B cell (primary cell): Measurements from ENCODE around the gene OXSR1. TPM values are rescaled to one million over a fixed set of nuclear protein-coding genes. Genes with fewer than 3 reads are reported as not detected.

Experiments
- ATAC-seq: fragments of 200-7000 bp; cut with Tn5 transposase; one replicate; pipeline ENCODE4 v1.10.0; 2021; ENCODE audit warnings: low read depth, mild to moderate bottlenecking, moderate number of reproducible peaks, moderate library complexity
- CTCF ChIA-PET: fragments of 350-600 bp; sonication (Branson Sonifier 250); formaldehyde crosslinking; loops from one replicate; lab custom pipeline; 2021; ENCODE audit warnings: antibody characterized with exemption, inconsistent platforms; lab: Charles Lee
- POLR2A ChIA-PET: fragments of 350-600 bp; sonication (Branson Sonifier 250); formaldehyde crosslinking; loops from one replicate; lab custom pipeline; 2021; ENCODE audit warnings: antibody characterized with exemption; lab: Charles Lee
- DNase-seq: peaks from one replicate; pipeline ENCODE4 v3.0.0; 2013
- H2AFZ ChIP-seq: 2 replicates; pipeline ENCODE4 v1.6.1; 2012; ENCODE audit warnings: mild to moderate bottlenecking, low read depth, low read length; ENCODE audit not compliant: insufficient read depth, poor library complexity, severe bottlenecking
- H3K27ac ChIP-seq, 2 donors: 1 replicate in 1 of 2; 2 replicates in 1 of 2; pipeline ENCODE4 v1.5.1; 2012 to 2013; ENCODE audit warnings: low read length in 2 of 2, mild to moderate bottlenecking in 2 of 2, moderate library complexity in 1 of 2
- H3K27me3 ChIP-seq, 4 experiments: fragments of 200-600 bp in 1 of 4; sonication (generic) in 1 of 4; replicated peaks in 1 of 4; 1 replicate in 2 of 4; 2 replicates in 2 of 4; pipeline versions ENCODE4 v1.6.1 to v1.7.0; 2013 to 2016; ENCODE audit warnings: low read length in 3 of 4, mild to moderate bottlenecking in 2 of 4, mixed read lengths in 1 of 4, moderate library complexity in 1 of 4; ENCODE audit not compliant: insufficient read depth in 4 of 4, control insufficient read depth in 3 of 4; ENCODE audit errors: control extremely low read depth in 1 of 4
- H3K36me3 ChIP-seq, 2 experiments: replicated peaks in 1 of 2; 1 replicate in 1 of 2; 2 replicates in 1 of 2; pipeline versions ENCODE4 v1.6.1 to v1.7.1; 2013; ENCODE audit warnings: low read length in 1 of 2; ENCODE audit not compliant: insufficient read depth in 2 of 2, control insufficient read depth in 1 of 2; ENCODE audit errors: control extremely low read depth in 1 of 2, extremely low read depth in 1 of 2
- H3K4me1 ChIP-seq, 2 donors: fragments of 200-600 bp in 1 of 2; sonication (generic) in 1 of 2; 1 replicate in 1 of 2; 2 replicates in 1 of 2; pipeline versions ENCODE4 v1.5.1 to v1.6.1; 2013 to 2017; ENCODE audit warnings: low read length in 2 of 2; ENCODE audit not compliant: control insufficient read depth in 2 of 2, insufficient read depth in 2 of 2
- H3K4me2 ChIP-seq: replicated peaks from 2 replicates; pipeline ENCODE3; 2012; ENCODE audit warnings: mild to moderate bottlenecking, low read depth, low read length; ENCODE audit not compliant: poor library complexity, severe bottlenecking
- H3K4me3 ChIP-seq, 5 experiments: fragments of 200-600 bp in 1 of 5; sonication (generic) in 1 of 5; 1 replicate in 3 of 5; 2 replicates in 2 of 5; pipeline versions ENCODE4 v1.5.1 to v1.7.0; 2011 to 2016; ENCODE audit warnings: low read length in 4 of 5, mild to moderate bottlenecking in 4 of 5, low read depth in 2 of 5, control low read depth in 1 of 5, moderate library complexity in 1 of 5; ENCODE audit not compliant: insufficient read depth in 1 of 5; ENCODE audit errors: control extremely low read depth in 1 of 5, extremely low read depth in 1 of 5
- H3K79me2 ChIP-seq: fragments of 200-600 bp; sonication (generic); one replicate; pipeline ENCODE4 v1.6.0; 2016; ENCODE audit warnings: low read length; ENCODE audit not compliant: control insufficient read depth, insufficient read depth
- H3K9ac ChIP-seq: fragments of 200-600 bp; sonication (generic); 2 replicates; pipeline ENCODE4 v1.6.1; 2017; ENCODE audit warnings: mild to moderate bottlenecking, low read length, moderate library complexity
- H3K9me3 ChIP-seq, 3 donors: one replicate each; pipeline versions ENCODE4 v1.6.1 to v1.7.1; 2013; ENCODE audit warnings: low read length in 2 of 3; ENCODE audit not compliant: control insufficient read depth in 2 of 3, insufficient read depth in 1 of 3; ENCODE audit errors: control extremely low read depth in 1 of 3
- H4K20me1 ChIP-seq: 2 replicates; pipeline ENCODE4 v1.6.0; 2012; ENCODE audit warnings: mild to moderate bottlenecking, low read length; ENCODE audit not compliant: insufficient read depth, control insufficient read depth, poor library complexity, severe bottlenecking
- H3K27ac Mint-ChIP-seq: one replicate; pipeline ENCODE4 v1.8.0; 2021; ENCODE audit warnings: mixed read lengths
- H3K27me3 Mint-ChIP-seq: one replicate; pipeline ENCODE4 v1.8.0; 2021; ENCODE audit warnings: mixed read lengths
- H3K4me1 Mint-ChIP-seq: one replicate; pipeline ENCODE4 v1.8.0; 2021; ENCODE audit warnings: mixed read lengths
- H3K4me3 Mint-ChIP-seq: one replicate; pipeline ENCODE4 v1.8.0; 2021; ENCODE audit warnings: mixed read lengths
- H3K9me3 Mint-ChIP-seq: one replicate; pipeline ENCODE4 v1.8.0; 2022; ENCODE audit warnings: mixed read lengths; ENCODE audit not compliant: insufficient read depth
- EZH2 ChIP-seq: IDR thresholded peaks from 2 replicates; pipeline ENCODE4 v1.6.1; 2012; ENCODE audit warnings: borderline replicate concordance, low read depth, mild to moderate bottlenecking, moderate library complexity, low read length; ENCODE audit not compliant: insufficient read depth, poor library complexity, severe bottlenecking
- WGBS: methylation state at CpG from one replicate; pipeline ENCODE4 v1.1.5; 2013; ENCODE audit warnings: missing lambda C conversion rate; ENCODE audit not compliant: insufficient coverage; 5-methylcytosine and 5-hydroxymethylcytosine counted together
- intact Hi-C: fragments of 100-400 bp; cut with micrococcal nuclease; formaldehyde crosslinking; loops from one replicate; pipeline ENCODE4 v1.10.0; 2022
- polyA plus RNA-seq: library from polyadenylated mRNA; depleted of rRNA; stranded (reverse); fragments of >200 nt; gene quantifications from 2 replicates; pipeline ENCODE4 v1.2.3, GENCODE V29; 2012
- total RNA-seq, 2 donors: library from RNA; stranded (reverse); fragments of 120-200 nt in 1 of 2; gene quantifications; 1 replicate in 1 of 2; 2 replicates in 1 of 2; pipeline versions ENCODE4 v1.2.3 to v1.2.4, GENCODE V29; 2013 to 2022
- TF ChIP-seq, protein P1 (sequence below): fragments of 200-600 bp; IDR thresholded peaks from one replicate; pipeline ENCODE4 v1.8.0; 2022; ENCODE audit warnings: antibody characterized with exemption, mild to moderate bottlenecking

OXSR1 gene
- total and polyA plus RNA-seq, 2 donors (not counting 1 experiment from before 2014, with no cell fraction given) = 15.5 to 41.5 TPM

DNA sequence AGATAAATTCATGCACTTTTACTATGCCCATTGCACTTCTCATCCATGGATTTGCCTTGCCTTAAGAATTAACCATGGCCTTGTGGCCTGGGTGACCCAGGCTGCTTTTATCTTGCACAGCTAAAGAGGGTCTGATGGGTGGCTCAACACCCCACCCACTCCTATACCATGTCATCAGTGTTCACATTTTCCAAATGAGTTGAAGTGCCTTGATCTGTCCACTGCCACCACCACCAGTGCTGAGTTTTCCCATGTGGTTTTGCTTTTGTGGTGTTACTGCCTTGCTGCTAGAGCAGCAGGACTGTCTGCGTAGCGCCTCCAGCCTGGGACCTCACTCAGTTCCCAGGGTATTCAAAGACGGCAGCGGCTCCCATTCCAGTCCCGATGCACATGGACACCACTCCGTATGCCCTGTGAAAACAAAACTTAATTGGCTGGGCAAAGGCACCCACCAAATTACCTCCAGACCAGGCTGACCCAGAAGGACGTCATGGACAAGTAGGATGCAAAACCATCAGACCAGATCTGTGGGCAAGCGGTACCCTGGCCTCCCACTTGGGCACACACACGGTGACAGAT, 42.5 kb upstream of the OXSR1 start:
- Mint-ChIP-seq H3K4me1 (peaks cover 3% of the 10 kb centered on the region), H3K27ac (no peak overlapping the region)

DNA sequence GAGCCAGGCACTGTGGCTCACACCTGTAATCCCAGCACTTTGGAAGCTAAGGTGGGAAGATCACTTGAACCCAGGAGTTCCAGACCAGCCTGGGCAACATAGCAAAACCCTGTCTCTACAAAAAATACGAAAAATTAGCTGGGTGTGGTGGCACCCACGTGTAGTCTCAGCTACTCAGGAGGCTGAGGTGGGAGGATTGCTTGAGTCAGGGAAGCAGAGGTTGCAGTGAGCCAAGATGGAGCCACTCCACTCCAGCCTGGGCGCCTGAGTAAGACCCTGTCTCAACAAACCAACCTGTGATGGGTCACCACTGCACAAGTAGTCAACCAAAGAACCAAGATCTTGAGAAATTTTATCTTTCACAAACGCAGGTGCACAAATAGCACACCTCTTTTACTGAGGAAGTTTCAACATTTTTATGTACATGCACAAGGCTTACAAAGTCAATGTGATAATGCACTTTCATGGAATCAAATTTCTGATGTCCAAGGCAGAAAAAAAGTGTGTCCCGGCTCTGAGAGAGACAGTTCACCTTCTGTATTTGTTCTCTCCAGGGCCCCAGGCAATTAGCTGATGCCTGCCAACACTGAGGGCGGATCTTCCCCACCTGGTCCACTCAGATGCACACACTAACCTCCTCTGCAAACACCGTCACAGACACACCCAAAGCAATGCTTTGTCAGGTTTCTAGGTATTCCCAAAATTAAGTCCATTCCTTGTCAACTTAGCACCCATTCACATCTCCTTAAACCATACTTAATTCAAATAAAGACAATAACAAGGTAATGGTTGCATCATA, 40.8 kb upstream of the OXSR1 start:
- DNase-seq (no peak), ATAC-seq (no peak)
- H3K4me2 ChIP-seq = no peak overlapping the region
- no peaks in the 10 kb centered on the region for H3K4me1 Mint-ChIP-seq
- no peak overlapping the region for H3K9ac ChIP-seq
- H3K9me3 Mint-ChIP-seq = no peaks in the 10 kb centered on the region
- WGBS = 89% methylated on average over 5 of the region's 7 CpGs
- no peaks in the 10 kb centered on the region for H3K9me3 ChIP-seq
- H3K4me1 ChIP-seq = no peaks in the 10 kb centered on the region
- peaks cover 23% of the 10 kb centered on the region for H4K20me1 ChIP-seq
- no peak overlapping the region for H3K27ac ChIP-seq
- ChIA-PET POLR2A (no interaction called here), CTCF (no interaction called here)
- H2AFZ ChIP-seq = no peak overlapping the region
- H3K27me3 Mint-ChIP-seq = no peaks in the 10 kb centered on the region
- peaks cover 3 to 78% of the 10 kb centered on the region in 2 experiments for H3K36me3 ChIP-seq
- no peaks in the 10 kb centered on the region for H3K27me3 ChIP-seq
- intact Hi-C loops = no loop called here
- no peak overlapping the region for H3K27ac Mint-ChIP-seq
- H3K79me2 ChIP-seq = no peaks in the 10 kb centered on the region
- no peak overlapping the region for H3K4me3 ChIP-seq
- TF ChIP-seq, protein P1, sequence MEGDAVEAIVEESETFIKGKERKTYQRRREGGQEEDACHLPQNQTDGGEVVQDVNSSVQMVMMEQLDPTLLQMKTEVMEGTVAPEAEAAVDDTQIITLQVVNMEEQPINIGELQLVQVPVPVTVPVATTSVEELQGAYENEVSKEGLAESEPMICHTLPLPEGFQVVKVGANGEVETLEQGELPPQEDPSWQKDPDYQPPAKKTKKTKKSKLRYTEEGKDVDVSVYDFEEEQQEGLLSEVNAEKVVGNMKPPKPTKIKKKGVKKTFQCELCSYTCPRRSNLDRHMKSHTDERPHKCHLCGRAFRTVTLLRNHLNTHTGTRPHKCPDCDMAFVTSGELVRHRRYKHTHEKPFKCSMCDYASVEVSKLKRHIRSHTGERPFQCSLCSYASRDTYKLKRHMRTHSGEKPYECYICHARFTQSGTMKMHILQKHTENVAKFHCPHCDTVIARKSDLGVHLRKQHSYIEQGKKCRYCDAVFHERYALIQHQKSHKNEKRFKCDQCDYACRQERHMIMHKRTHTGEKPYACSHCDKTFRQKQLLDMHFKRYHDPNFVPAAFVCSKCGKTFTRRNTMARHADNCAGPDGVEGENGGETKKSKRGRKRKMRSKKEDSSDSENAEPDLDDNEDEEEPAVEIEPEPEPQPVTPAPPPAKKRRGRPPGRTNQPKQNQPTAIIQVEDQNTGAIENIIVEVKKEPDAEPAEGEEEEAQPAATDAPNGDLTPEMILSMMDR = no peak
- TF ChIP-seq EZH2 = no peak
- H3K4me3 Mint-ChIP-seq = no peak overlapping the region

More for the DNA sequence above, 42.5 kb upstream of the OXSR1 start:
- Mint-ChIP-seq H3K9me3 (no peaks in the 10 kb centered on the region), H3K4me3 (no peak overlapping the region), H3K27me3 (no peaks in the 10 kb centered on the region)
- H3K36me3 ChIP-seq = peaks cover 3 to 63% of the 10 kb centered on the region in 2 experiments
- WGBS = 96% methylated on average over 9 of the region's 9 CpGs
- H2AFZ ChIP-seq = no peak overlapping the region
- no peak for TF ChIP-seq EZH2
- TF ChIP-seq, protein P1 = no peak
- DNase-seq (no peak), ATAC-seq (no peak)
- H4K20me1 ChIP-seq = peaks cover 11% of the 10 kb centered on the region
- intact Hi-C loops = no loop called here
- H3K27ac ChIP-seq = no peak overlapping the region
- ChIA-PET POLR2A (no interaction called here), CTCF (no interaction called here)
- no peaks in the 10 kb centered on the region for H3K4me1 ChIP-seq
- H3K9ac ChIP-seq = no peak overlapping the region
- H3K9me3 ChIP-seq = no peaks in the 10 kb centered on the region
- no peaks in the 10 kb centered on the region for H3K27me3 ChIP-seq
- no peak overlapping the region for H3K4me2 ChIP-seq
- H3K79me2 ChIP-seq = no peaks in the 10 kb centered on the region
- H3K4me3 ChIP-seq = no peak overlapping the region
